Thyroid gland (tissue), 4 donors: ENCODE measurements around the gene TFCP2. TPM values are rescaled to one million over a fixed set of nuclear protein-coding genes. Genes with fewer than 3 reads are reported as not detected.
A peak's percentile ranks its signal among the peaks of the same experiment; 100 is the strongest.

ENCODE experiments used
- DNase-seq, 2 donors: peaks; one replicate each; pipeline ENCODE4 v3.0.0-alpha.2; 2019
- H3K27ac ChIP-seq, 3 donors: fragments of 200-600 bp; sonication (generic); 1 replicate in 2 of 3; 2 replicates in 1 of 3; pipeline ENCODE4 v1.5.1; 2016 to 2019; ENCODE audit warnings: mild to moderate bottlenecking in 1 of 3, moderate library complexity in 1 of 3
- H3K27me3 ChIP-seq: fragments of 200-600 bp; sonication (generic); one replicate; pipeline ENCODE4 v1.5.1; 2019
- H3K36me3 ChIP-seq, 2 donors: fragments of 200-600 bp; sonication (generic); one replicate each; pipeline ENCODE4 v1.5.1; 2016 to 2019
- H3K4me1 ChIP-seq, 2 donors: fragments of 200-600 bp; sonication (generic); one replicate each; pipeline ENCODE4 v1.5.1; 2017 to 2019
- H3K4me3 ChIP-seq, 3 donors: fragments of 200-600 bp; sonication (generic); replicated peaks in 1 of 3; 1 replicate in 2 of 3; 2 replicates in 1 of 3; pipeline ENCODE4 v1.5.1; 2016; ENCODE audit warnings: mild to moderate bottlenecking in 1 of 3
- H3K9me3 ChIP-seq: fragments of 200-600 bp; sonication (generic); one replicate; pipeline ENCODE4 v1.5.1; 2017
- CTCF ChIP-seq, 6 experiments: fragments of 200-600 bp in 3 of 6; fragments of 450-650 bp in 3 of 6; sonication (generic) in 3 of 6; IDR thresholded peaks; one replicate each; pipeline ENCODE4 v1.5.1; 2016 to 2019; ENCODE audit warnings: antibody characterized with exemption in 6 of 6, mild to moderate bottlenecking in 2 of 6, inconsistent platforms in 1 of 6, moderate library complexity in 1 of 6
- POLR2A ChIP-seq, 2 donors: fragments of 450-650 bp; IDR thresholded peaks; one replicate each; pipeline ENCODE4 v1.6.1; 2017; ENCODE audit warnings: antibody characterized with exemption in 2 of 2, mild to moderate bottlenecking in 2 of 2, moderate library complexity in 1 of 2
- WGBS, 2 donors: methylation state at CpG; one replicate each; pipeline ENCODE4 v1.1.5; 2017; 5-methylcytosine and 5-hydroxymethylcytosine counted together
- intact Hi-C: fragments of 100-400 bp; cut with DNase I; formaldehyde crosslinking; loops from one replicate; pipeline ENCODE4 v1.15.1; 2023
- total RNA-seq, 4 donors: library from RNA; depleted of rRNA; stranded (reverse); fragments of >200 nt; gene quantifications; one replicate each; pipeline ENCODE4 v1.2.3, GENCODE V29; 2016

TFCP2 gene
- total RNA-seq, 4 donors from 2014 or later = 14.9 to 22.6 (median 21.3) TPM

- no peaks in the 10 kb centered on the region for H3K36me3 ChIP-seq
- H3K4me3 ChIP-seq = no peak overlapping the region
- intact Hi-C loops = no loop called here
- TF ChIP-seq CTCF (IDR thresholded peaks at IDR 0.05) = no peak
- no peak for TF ChIP-seq POLR2A (IDR thresholded peaks at IDR 0.05)
- DNase-seq = no peak
- H3K27me3 ChIP-seq = no peaks in the 10 kb centered on the region
- no peaks in the 10 kb centered on the region for H3K9me3 ChIP-seq
- H3K4me1 ChIP-seq = peaks cover 14 to 29% of the 10 kb centered on the region in 2 donors
- no peak overlapping the region for H3K27ac ChIP-seq
- WGBS, 2 donors = 88 to 94% methylated on average over 6 of the region's 6 CpGs
These were observed 12.3 kb upstream of the TFCP2 start for GRCh38 chr12:51185171-51185717.

GRCh38 chr12:51183816-51184215, 10.9 kb upstream of the TFCP2 start:
- Histone ChIP-seq H3K36me3 (no peaks in the 10 kb centered on the region), H3K9me3 (no peaks in the 10 kb centered on the region), H3K27me3 (no peaks in the 10 kb centered on the region), H3K4me3 (no peak overlapping the region), H3K4me1 (peaks cover 14 to 29% of the 10 kb centered on the region in 2 donors), H3K27ac (no peak overlapping the region)
- intact Hi-C loops = no loop called here
- DNase-seq = peak; percentile 92 to 94
- TF ChIP-seq CTCF (IDR thresholded peaks at IDR 0.05) = no peak
- TF ChIP-seq POLR2A (IDR thresholded peaks at IDR 0.05) = no peak
- 30 to 38% methylated on average over 3 of the region's 3 CpGs for WGBS, 2 donors

DNA sequence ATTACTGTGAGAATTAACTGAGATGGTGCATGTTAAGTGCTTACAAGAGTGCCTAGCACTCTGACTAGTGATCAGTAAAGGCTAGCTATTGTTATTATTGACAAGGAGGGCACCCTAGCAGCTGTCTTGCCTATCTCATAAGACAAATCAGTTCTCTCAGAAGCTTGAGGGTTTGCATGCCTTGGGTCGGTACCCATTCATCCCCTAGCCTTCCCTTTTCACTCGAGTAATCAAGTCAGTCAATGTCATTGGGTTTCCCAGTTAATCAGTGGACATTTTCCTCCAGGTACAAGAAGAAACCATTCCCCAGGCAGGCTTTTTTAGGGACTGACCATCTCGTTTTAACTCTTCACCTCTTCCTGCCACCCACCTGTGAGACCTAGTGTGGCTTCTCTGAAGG, 10.4 kb upstream of the TFCP2 start:
- Histone ChIP-seq H3K4me1 (peaks cover 11 to 27% of the 10 kb centered on the region in 2 donors), H3K9me3 (no peaks in the 10 kb centered on the region), H3K27me3 (no peaks in the 10 kb centered on the region), H3K4me3 (no peak overlapping the region), H3K36me3 (no peaks in the 10 kb centered on the region), H3K27ac (no peak overlapping the region)
- no peak for TF ChIP-seq CTCF (IDR thresholded peaks at IDR 0.05)
- no peak for TF ChIP-seq POLR2A (IDR thresholded peaks at IDR 0.05)
- DNase-seq = no peak
- WGBS, 2 donors = 85 to 87% methylated on average over 3 of the region's 3 CpGs
- intact Hi-C loops = no loop called here

DNA sequence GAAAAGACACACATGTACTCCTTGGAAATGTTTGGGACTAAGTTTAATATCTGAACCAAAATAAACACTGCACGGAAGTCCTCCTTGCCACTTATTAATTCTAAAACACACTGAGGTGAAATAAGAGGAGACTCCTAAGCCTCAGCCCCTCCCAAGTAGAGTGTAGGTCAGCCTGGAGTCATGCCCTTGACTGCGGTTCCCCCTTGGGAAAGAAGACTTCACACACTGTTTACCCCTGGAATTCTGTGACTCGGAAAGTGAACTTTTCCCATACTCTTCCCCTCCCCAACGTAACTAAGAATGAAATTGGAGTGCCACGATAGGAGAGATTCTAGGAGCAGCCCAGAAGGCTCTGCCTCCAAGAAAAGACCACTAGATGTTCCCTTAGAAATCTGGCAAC, 8.6 kb upstream of the TFCP2 start:
- no peak for DNase-seq
- no peak overlapping the region for H3K27ac ChIP-seq
- intact Hi-C loops = no loop called here
- H3K36me3 ChIP-seq = no peaks in the 10 kb centered on the region
- 69 to 78% methylated on average over 5 of the region's 5 CpGs for WGBS, 2 donors
- no peak overlapping the region for H3K4me3 ChIP-seq
- H3K9me3 ChIP-seq = no peaks in the 10 kb centered on the region
- no peaks in the 10 kb centered on the region for H3K27me3 ChIP-seq
- no peak for TF ChIP-seq POLR2A (IDR thresholded peaks at IDR 0.05)
- TF ChIP-seq CTCF (IDR thresholded peaks at IDR 0.05) = no peak
- H3K4me1 ChIP-seq = peaks cover 0 to 11% of the 10 kb centered on the region in 2 donors

DNA sequence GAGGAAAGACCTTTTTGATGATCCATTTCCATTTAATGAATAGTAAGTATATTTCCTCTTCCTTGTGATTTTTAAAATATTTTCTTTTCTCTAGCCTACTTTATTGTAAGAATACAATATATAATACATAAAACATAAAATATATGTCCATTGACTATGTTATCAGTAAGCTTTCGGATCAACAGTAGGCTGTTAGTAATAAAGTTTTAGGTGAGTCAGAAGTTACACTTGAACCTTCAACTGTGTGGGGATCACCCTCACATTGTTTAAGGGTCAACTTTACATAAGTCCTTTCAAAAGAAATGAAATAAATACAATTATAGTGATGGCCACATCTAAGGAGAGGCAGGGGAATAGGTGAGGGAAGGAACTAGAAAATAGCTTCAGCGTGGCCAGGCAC, 5.0 kb upstream of the TFCP2 start:
- Histone ChIP-seq H3K9me3 (no peaks in the 10 kb centered on the region), H3K36me3 (no peaks in the 10 kb centered on the region), H3K27me3 (no peaks in the 10 kb centered on the region), H3K4me3 (no peak overlapping the region), H3K4me1 (no peaks in the 10 kb centered on the region), H3K27ac (no peak overlapping the region)
- 86 to 95% methylated on average over 2 of the region's 2 CpGs for WGBS, 2 donors
- intact Hi-C loops = loop anchor here (10.0 kb wide), 1 partner anchor 93 kb away; the partner anchor contains the start of gene CSRNP2
- no peak for DNase-seq
- TF ChIP-seq CTCF (IDR thresholded peaks at IDR 0.05) (no peak), POLR2A (IDR thresholded peaks at IDR 0.05) (no peak)
